ENCODE results near the gene FAM83C.

Gene FAM83C

GRCh38 chr20:35328095-35328685 lies 36.0 kb upstream of the FAM83C start:
- H3K27ac ChIP-seq = no peak overlapping the region
- H3K27me3 ChIP-seq (replicated peaks) = no peaks in the 10 kb centered on the region
- H3K4me3 ChIP-seq (ENCODE audit: low read depth, low read length) = no peak overlapping the region
- in situ Hi-C loops (cut with HindIII; ENCODE audit: low pct_ligation_motif_present, low sequenced_read_pairs) = no loop called here
- TF ChIP-seq, protein P1, sequence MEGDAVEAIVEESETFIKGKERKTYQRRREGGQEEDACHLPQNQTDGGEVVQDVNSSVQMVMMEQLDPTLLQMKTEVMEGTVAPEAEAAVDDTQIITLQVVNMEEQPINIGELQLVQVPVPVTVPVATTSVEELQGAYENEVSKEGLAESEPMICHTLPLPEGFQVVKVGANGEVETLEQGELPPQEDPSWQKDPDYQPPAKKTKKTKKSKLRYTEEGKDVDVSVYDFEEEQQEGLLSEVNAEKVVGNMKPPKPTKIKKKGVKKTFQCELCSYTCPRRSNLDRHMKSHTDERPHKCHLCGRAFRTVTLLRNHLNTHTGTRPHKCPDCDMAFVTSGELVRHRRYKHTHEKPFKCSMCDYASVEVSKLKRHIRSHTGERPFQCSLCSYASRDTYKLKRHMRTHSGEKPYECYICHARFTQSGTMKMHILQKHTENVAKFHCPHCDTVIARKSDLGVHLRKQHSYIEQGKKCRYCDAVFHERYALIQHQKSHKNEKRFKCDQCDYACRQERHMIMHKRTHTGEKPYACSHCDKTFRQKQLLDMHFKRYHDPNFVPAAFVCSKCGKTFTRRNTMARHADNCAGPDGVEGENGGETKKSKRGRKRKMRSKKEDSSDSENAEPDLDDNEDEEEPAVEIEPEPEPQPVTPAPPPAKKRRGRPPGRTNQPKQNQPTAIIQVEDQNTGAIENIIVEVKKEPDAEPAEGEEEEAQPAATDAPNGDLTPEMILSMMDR (IDR thresholded peaks at IDR 0.05; ENCODE audit: low read depth, low read length, missing control alignments) = no peak
- DNase-seq = no peak
- no peaks in the 10 kb centered on the region for H3K36me3 ChIP-seq (replicated peaks)

DNA sequence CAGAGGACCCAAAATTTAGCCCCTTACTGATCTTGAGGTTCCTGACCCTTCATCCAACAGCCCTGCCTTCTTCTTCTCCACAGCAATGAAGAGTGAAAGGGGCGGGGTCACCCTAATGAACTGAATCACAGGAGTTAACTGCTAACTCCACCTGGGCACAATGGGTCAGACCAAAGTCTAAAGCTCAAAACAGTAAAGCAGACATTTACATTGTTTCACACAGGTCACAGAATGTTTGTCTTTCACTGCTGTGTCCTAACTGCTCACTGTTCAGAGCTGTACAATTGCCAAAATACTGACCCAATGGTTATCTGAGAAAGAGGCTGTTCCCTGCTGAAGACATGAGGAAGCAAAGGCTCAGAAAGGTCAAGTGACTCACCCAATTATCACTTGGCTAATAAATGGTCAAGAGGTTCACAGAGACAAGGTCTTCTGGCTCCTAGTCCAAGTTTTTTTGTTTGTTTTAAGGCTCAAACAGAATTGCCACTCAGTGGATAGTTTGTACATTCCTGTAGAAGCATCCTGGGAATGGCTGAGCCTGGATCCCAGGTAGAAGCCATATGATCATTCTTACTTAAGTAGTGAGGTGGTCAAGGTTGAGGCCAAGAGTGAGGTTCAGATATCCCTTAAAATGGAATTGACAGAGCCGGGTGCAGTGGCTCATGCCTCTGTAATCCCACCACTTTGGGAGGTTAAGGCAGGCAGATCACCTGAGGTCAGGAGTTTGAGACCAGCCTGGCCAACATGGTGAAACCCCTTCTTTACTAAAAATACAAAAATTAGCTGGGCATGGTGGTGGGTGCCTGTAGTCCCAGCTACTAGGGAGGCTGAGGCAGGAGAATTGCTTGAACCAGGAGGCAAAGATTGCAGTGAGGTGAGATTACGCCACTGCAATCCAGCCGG lies 35.1 kb upstream of the FAM83C start:
- in situ Hi-C loops (cut with HindIII; ENCODE audit: low pct_ligation_motif_present, low sequenced_read_pairs) = no loop called here
- no peaks in the 10 kb centered on the region for H3K27me3 ChIP-seq (replicated peaks)
- no peak for DNase-seq
- peak overlapping the region; percentile 51 for H3K27ac ChIP-seq
- TF ChIP-seq, protein P1 (IDR thresholded peaks at IDR 0.05; ENCODE audit: low read depth, low read length, missing control alignments) = no peak
- no peaks in the 10 kb centered on the region for H3K36me3 ChIP-seq (replicated peaks)
- no peak overlapping the region for H3K4me3 ChIP-seq (ENCODE audit: low read depth, low read length)

- in situ Hi-C loops (cut with HindIII; ENCODE audit: low pct_ligation_motif_present, low sequenced_read_pairs) = no loop called here
- Histone ChIP-seq H3K36me3 (replicated peaks) (no peaks in the 10 kb centered on the region), H3K27ac (peak overlapping the region; percentile 51), H3K4me3 (ENCODE audit: low read depth, low read length) (no peak overlapping the region), H3K27me3 (replicated peaks) (no peaks in the 10 kb centered on the region)
- TF ChIP-seq, protein P1 (IDR thresholded peaks at IDR 0.05; ENCODE audit: low read depth, low read length, missing control alignments) = no peak
- DNase-seq = no peak
These were observed 34.5 kb upstream of the FAM83C start for GRCh38 chr20:35326740-35327073.

DNA sequence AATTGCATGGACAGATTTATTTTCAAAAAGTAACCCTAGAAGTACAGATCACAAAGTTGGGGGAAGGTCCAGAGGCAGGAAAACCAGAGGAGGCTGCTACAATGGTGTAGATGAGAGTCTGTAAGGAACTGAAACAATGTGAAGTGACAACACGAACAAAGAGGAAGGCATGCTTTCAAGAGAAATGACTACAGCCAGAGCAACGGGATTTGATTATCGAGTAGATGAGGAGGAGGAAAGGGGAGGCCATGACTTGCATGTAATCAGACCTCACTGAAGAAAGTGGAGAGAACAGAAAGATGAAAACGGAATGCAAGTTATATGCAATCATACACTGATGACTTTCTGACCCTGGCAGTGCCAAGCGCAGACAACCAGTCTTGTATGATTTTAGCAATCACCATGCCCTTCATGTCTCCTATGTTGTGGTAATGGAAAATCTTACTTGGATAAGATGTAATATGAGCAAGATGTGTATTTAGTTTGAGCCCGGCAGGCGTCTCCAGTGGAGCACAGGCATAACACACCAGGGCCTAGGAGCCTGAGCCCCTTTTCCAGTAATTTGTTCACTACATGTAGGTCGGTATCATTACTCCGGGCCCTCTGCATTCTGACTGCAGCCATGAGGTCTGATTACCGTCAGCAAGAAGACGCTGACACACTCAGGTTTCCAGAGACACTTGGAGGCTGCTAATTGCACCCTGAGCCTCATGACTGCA lies 34.0 kb upstream of the FAM83C start:
- in situ Hi-C loops (cut with HindIII; ENCODE audit: low pct_ligation_motif_present, low sequenced_read_pairs) = no loop called here
- no peak overlapping the region for H3K4me3 ChIP-seq (ENCODE audit: low read depth, low read length)
- no peaks in the 10 kb centered on the region for H3K27me3 ChIP-seq (replicated peaks)
- TF ChIP-seq, protein P1 (IDR thresholded peaks at IDR 0.05; ENCODE audit: low read depth, low read length, missing control alignments) = no peak
- peak overlapping the region; percentile 51 for H3K27ac ChIP-seq
- no peaks in the 10 kb centered on the region for H3K36me3 ChIP-seq (replicated peaks)
- no peak for DNase-seq

DNA sequence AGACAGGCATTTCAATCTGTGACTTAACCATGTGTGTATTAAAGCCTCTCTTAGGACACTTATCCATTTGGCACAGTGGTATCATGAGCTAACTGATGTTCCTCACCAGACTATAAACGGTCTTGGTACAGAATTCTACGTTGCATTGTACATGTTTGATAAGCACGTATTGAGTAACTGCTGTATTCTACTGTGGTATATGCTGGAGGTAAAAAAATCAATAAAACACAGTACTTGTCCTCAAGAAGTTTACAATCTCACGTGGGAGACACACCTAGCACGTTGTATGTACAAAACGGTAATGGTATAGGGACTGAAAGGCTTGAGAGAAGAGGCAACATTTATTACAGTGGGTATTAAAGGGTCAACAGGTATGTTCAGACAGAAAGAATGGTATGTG lies 33.2 kb upstream of the FAM83C start:
- DNase-seq = no peak
- Histone ChIP-seq H3K4me3 (ENCODE audit: low read depth, low read length) (no peak overlapping the region), H3K27me3 (replicated peaks) (no peaks in the 10 kb centered on the region), H3K36me3 (replicated peaks) (no peaks in the 10 kb centered on the region), H3K27ac (no peak overlapping the region)
- TF ChIP-seq, protein P1 (IDR thresholded peaks at IDR 0.05; ENCODE audit: low read depth, low read length, missing control alignments) = no peak
- in situ Hi-C loops (cut with HindIII; ENCODE audit: low pct_ligation_motif_present, low sequenced_read_pairs) = no loop called here

Measured in brain microvascular endothelial cell (primary cell).